HepG2 (cell line): ENCODE data around the gene WWC2. TPM values are rescaled to one million over a fixed set of nuclear protein-coding genes. Genes with fewer than 3 reads are reported as not detected.

ENCODE experiments used
- ATAC-seq: fragments of 200-7000 bp; cut with Tn5 transposase; 3 replicates; pipeline ENCODE4 v1.9.1; 2020; ENCODE audit warnings: mild to moderate bottlenecking, moderate library complexity
- BruUV-seq: library from RNA; stranded (reverse); fragments of 400-500 nt; replicated peaks from 2 replicates; lab custom pipeline; 2021; lab: Mats Ljungman, UMichigan
- CTCF ChIA-PET: fragments of 300-600 bp; formaldehyde crosslinking; extraction: SDS; loops from one replicate; lab custom pipeline; 2021; ENCODE audit warnings: low total read pairs, inconsistent platforms, low intra/inter-chr PET ratio; lab: Yijun Ruan, JAX
- POLR2A ChIA-PET: fragments of 350-600 bp; sonication (Branson Sonifier 250); formaldehyde crosslinking; loops from one replicate; lab custom pipeline; 2020; ENCODE audit warnings: antibody characterized with exemption, inconsistent platforms; lab: Yijun Ruan, JAX
- DNase-seq: peaks from one replicate; pipeline ENCODE4 v3.0.0-alpha.2; 2015; ENCODE audit warnings: low spot score
- FAIRE-seq: peaks from 3 replicates; lab custom pipeline; 2011; peaks lifted over from hg19 to GRCh38; lab: Jason Lieb, UNC
- H2AFZ ChIP-seq: one replicate; pipeline ENCODE4 v1.6.1; 2011; ENCODE audit warnings: low read length, inconsistent platforms
- H3K27ac ChIP-seq: fragments of 300-600 bp; 3 replicates; pipeline ENCODE4 v1.8.0; 2011; ENCODE audit warnings: mixed run types, mild to moderate bottlenecking, mixed read lengths, low read length, inconsistent platforms; ENCODE audit not compliant: insufficient read depth; ENCODE audit errors: extremely low read length
- H3K27me3 ChIP-seq, 2 experiments: fragments of 200-600 bp in 1 of 2; 2 replicates in 1 of 2; 3 replicates in 1 of 2; pipeline versions ENCODE4 v1.6.0 to v1.8.0; 2011; ENCODE audit warnings: low read length in 2 of 2, mild to moderate bottlenecking in 2 of 2, moderate library complexity in 2 of 2, inconsistent platforms in 1 of 2; ENCODE audit not compliant: insufficient read depth in 2 of 2, control insufficient read depth in 1 of 2
- H3K36me3 ChIP-seq, 2 experiments: fragments of 200-600 bp in 1 of 2; replicated peaks in 1 of 2; 2 replicates in 1 of 2; 3 replicates in 1 of 2; pipeline versions ENCODE4 v1.5.1 to v1.8.0; 2011; ENCODE audit warnings: low read length in 2 of 2, inconsistent platforms in 1 of 2; ENCODE audit not compliant: insufficient read depth in 2 of 2, control insufficient read depth in 1 of 2
- H3K4me1 ChIP-seq: 2 replicates; pipeline ENCODE4 v1.5.1; 2012; ENCODE audit warnings: low read length, inconsistent platforms; ENCODE audit not compliant: insufficient read depth
- H3K4me2 ChIP-seq: 2 replicates; pipeline ENCODE4 v1.6.0; 2011; ENCODE audit warnings: low read depth, low read length, inconsistent platforms
- H3K4me3 ChIP-seq, 3 experiments: fragments of 200-600 bp in 1 of 3; sonication (generic), shearing (Covaris generic) in 1 of 3; replicated peaks in 1 of 3; 2 replicates each; pipeline ENCODE4 v1.5.1; 2011 to 2016; ENCODE audit warnings: low read length in 3 of 3, inconsistent platforms in 2 of 3, low read depth in 2 of 3, mild to moderate bottlenecking in 2 of 3, control low read depth in 1 of 3, mixed read lengths in 1 of 3; ENCODE audit not compliant: insufficient read depth in 1 of 3
- H3K79me2 ChIP-seq: one replicate; pipeline ENCODE4 v1.6.1; 2011; ENCODE audit warnings: low read length, inconsistent platforms; ENCODE audit not compliant: insufficient read depth
- H3K9ac ChIP-seq: 2 replicates; pipeline ENCODE4 v1.6.0; 2011; ENCODE audit warnings: mild to moderate bottlenecking, low read depth, low read length, inconsistent platforms; ENCODE audit not compliant: insufficient read depth
- H3K9me3 ChIP-seq: 2 replicates; pipeline ENCODE4 v1.5.1; 2012; ENCODE audit warnings: mild to moderate bottlenecking, low read length
- H4K20me1 ChIP-seq: 2 replicates; pipeline ENCODE4 v1.6.0; 2011; ENCODE audit warnings: inconsistent platforms, mild to moderate bottlenecking, low read length, moderate library complexity; ENCODE audit not compliant: insufficient read depth
- CEBPB ChIP-seq: IDR thresholded peaks from 2 replicates; pipeline ENCODE4 v1.6.1; 2011; ENCODE audit warnings: low read depth, low read length, improper control_type of control experiment, borderline replicate concordance
- HNF4A ChIP-seq: sonication (generic); formaldehyde crosslinking; IDR thresholded peaks from 2 replicates; pipeline ENCODE4 v1.4.0; 2020; ENCODE audit warnings: missing genetic modification reagents
- KAT8 ChIP-seq: IDR thresholded peaks from 2 replicates; pipeline ENCODE4 v1.6.1; 2016; ENCODE audit warnings: missing genetic modification reagents, missing compliant biosample characterization
- MAX ChIP-seq: IDR thresholded peaks from 2 replicates; pipeline ENCODE4 v1.6.1; 2012; ENCODE audit warnings: inconsistent platforms
- MBNL3 ChIP-seq: fragments of 250-450 bp; sonication (Bioruptor Pico); conservative IDR thresholded peaks from 2 replicates; pipeline ENCODE4 v1.8.0; 2022; ENCODE audit warnings: mild to moderate bottlenecking, inconsistent platforms
- PITX1 ChIP-seq: sonication (generic); formaldehyde crosslinking; IDR thresholded peaks from 2 replicates; pipeline ENCODE4 v1.5.1; 2020; ENCODE audit warnings: mild to moderate bottlenecking, missing genetic modification reagents
- RARG ChIP-seq: sonication (generic); formaldehyde crosslinking; IDR thresholded peaks from 2 replicates; pipeline ENCODE4 v1.4.0; 2020; ENCODE audit warnings: low read depth, mild to moderate bottlenecking, missing genetic modification reagents
- SIX1 ChIP-seq: sonication (generic); formaldehyde crosslinking; IDR thresholded peaks from 2 replicates; pipeline ENCODE4 v1.4.0; 2020; ENCODE audit warnings: missing genetic modification reagents, borderline replicate concordance
- STAG1 ChIP-seq: sonication (generic); formaldehyde crosslinking; IDR thresholded peaks from 2 replicates; pipeline ENCODE4 v1.4.0; 2020; ENCODE audit warnings: missing genetic modification reagents
- SYNCRIP ChIP-seq: fragments of 200-400 bp; formaldehyde crosslinking; IDR thresholded peaks from 2 replicates; pipeline ENCODE4 v1.6.1; 2018; ENCODE audit warnings: mild to moderate bottlenecking, low read depth, low read length; ENCODE audit not compliant: insufficient read depth
- ZFP41 ChIP-seq: sonication (generic); formaldehyde crosslinking; IDR thresholded peaks from 2 replicates; pipeline ENCODE4 v1.4.0; 2020; ENCODE audit warnings: mild to moderate bottlenecking, missing genetic modification reagents, borderline replicate concordance
- ZNF121 ChIP-seq: sonication (generic); formaldehyde crosslinking; IDR thresholded peaks from 2 replicates; pipeline ENCODE4 v1.5.0; 2020; ENCODE audit warnings: mild to moderate bottlenecking, missing genetic modification reagents
- ZNF138 ChIP-seq: sonication (generic); formaldehyde crosslinking; IDR thresholded peaks from 2 replicates; pipeline ENCODE4 v1.5.0; 2020; ENCODE audit warnings: mild to moderate bottlenecking, low read depth, missing genetic modification reagents
- ZNF205 ChIP-seq: IDR thresholded peaks from 2 replicates; pipeline ENCODE4 v1.6.1; 2018; ENCODE audit warnings: missing biosample characterization, missing genetic modification reagents
- ZNF432 ChIP-seq: sonication (generic); formaldehyde crosslinking; IDR thresholded peaks from 2 replicates; pipeline ENCODE4 v1.5.0; 2020; ENCODE audit warnings: missing genetic modification reagents, mild to moderate bottlenecking, borderline replicate concordance
- ZNF569 ChIP-seq: sonication (generic); formaldehyde crosslinking; IDR thresholded peaks from 2 replicates; pipeline ENCODE4 v1.5.0; 2020; ENCODE audit warnings: mild to moderate bottlenecking, missing genetic modification reagents, moderate library complexity, borderline replicate concordance
- ZNF784 ChIP-seq: sonication (generic); formaldehyde crosslinking; IDR thresholded peaks from 2 replicates; pipeline ENCODE4 v1.5.1; 2020; ENCODE audit warnings: missing genetic modification reagents, mild to moderate bottlenecking, borderline replicate concordance
- WGBS: methylation state at CpG from one replicate; pipeline ENCODE4 v1.1.6; 2017; ENCODE audit warnings: low lambda C conversion rate; 5-methylcytosine and 5-hydroxymethylcytosine counted together
- in situ Hi-C: cut with HindIII; loops from 2 replicates; pipeline ENCODE4 v1.10.0; 2017; ENCODE audit warnings: low pct_unique_long_range_greater_than_20kb; ENCODE audit not compliant: extremely low pct_ligation_motif_present
- intact Hi-C: fragments of 100-400 bp; cut with micrococcal nuclease; formaldehyde crosslinking; loops from one replicate; pipeline ENCODE4 v1.10.0; 2022; ENCODE audit not compliant: unreplicated experiment
- polyA plus RNA-seq, 8 experiments: library from polyadenylated mRNA; depleted of rRNA in 3 of 8; stranded (reverse) in 7 of 8; unstranded in 1 of 8; fragments of >200 nt; fragmentation: Illumina TruSeq in 4 of 8; extraction: Trizol in 4 of 8; gene quantifications; 2 replicates each; pipeline versions ENCODE4 v1.2.1 to v1.2.3, GENCODE V29; 2011 to 2016; ENCODE audit warnings: low read depth in 4 of 8, missing spikeins in 1 of 8, mixed read lengths in 1 of 8; ENCODE audit not compliant: insufficient read depth in 1 of 8
- total RNA-seq, 5 experiments: library from RNA; depleted of rRNA; stranded (reverse); fragments of >200 nt; fragmentation: Illumina TruSeq; extraction: Trizol; gene quantifications; 2 replicates each; pipeline ENCODE4 v1.2.3, GENCODE V29; 2016; ENCODE audit warnings: low read depth in 1 of 5
- TF ChIP-seq, protein P1 (sequence below): sonication (generic); formaldehyde crosslinking; IDR thresholded peaks from 2 replicates; pipeline ENCODE4 v1.5.0; 2020; ENCODE audit warnings: mild to moderate bottlenecking, missing genetic modification reagents, moderate library complexity

Gene WWC2
- total and polyA plus RNA-seq, 2 of the 13 experiments (the other 11 are each of a cell fraction or from before 2014, with no cell fraction given): 40.0 to 50.1 TPM

GRCh38 chr4:183353557-183353956, 254.5 kb downstream of the WWC2 start:
- Histone ChIP-seq H3K9me3 (no peaks in the 10 kb centered on the region), H2AFZ (no peak overlapping the region), H3K4me3 (no peak overlapping the region), H3K4me2 (no peak overlapping the region), H3K36me3 (no peaks in the 10 kb centered on the region), H3K9ac (no peak overlapping the region), H4K20me1 (no peaks in the 10 kb centered on the region), H3K27me3 (no peaks in the 10 kb centered on the region; a peak in 1 of 5 replicates), H3K79me2 (no peaks in the 10 kb centered on the region), H3K27ac (no peak overlapping the region), H3K4me1 (peaks cover 10% of the 10 kb centered on the region)
- WGBS: 31% methylated on average over 8 of the region's 8 CpGs
- intact Hi-C loops: no loop called here
- in situ Hi-C loops: no loop called here
- no peak for FAIRE-seq
- CTCF ChIA-PET: no interaction called here
- no TSS peak for BruUV-seq
- ATAC-seq: peak; percentile 86
- POLR2A ChIA-PET: no interaction called here
- TF ChIP-seq ZFP41 (CRISPR knock-in tag) (no peak), STAG1 (CRISPR knock-in tag) (peak; percentile 32)
- TF ChIP-seq, protein P1, sequence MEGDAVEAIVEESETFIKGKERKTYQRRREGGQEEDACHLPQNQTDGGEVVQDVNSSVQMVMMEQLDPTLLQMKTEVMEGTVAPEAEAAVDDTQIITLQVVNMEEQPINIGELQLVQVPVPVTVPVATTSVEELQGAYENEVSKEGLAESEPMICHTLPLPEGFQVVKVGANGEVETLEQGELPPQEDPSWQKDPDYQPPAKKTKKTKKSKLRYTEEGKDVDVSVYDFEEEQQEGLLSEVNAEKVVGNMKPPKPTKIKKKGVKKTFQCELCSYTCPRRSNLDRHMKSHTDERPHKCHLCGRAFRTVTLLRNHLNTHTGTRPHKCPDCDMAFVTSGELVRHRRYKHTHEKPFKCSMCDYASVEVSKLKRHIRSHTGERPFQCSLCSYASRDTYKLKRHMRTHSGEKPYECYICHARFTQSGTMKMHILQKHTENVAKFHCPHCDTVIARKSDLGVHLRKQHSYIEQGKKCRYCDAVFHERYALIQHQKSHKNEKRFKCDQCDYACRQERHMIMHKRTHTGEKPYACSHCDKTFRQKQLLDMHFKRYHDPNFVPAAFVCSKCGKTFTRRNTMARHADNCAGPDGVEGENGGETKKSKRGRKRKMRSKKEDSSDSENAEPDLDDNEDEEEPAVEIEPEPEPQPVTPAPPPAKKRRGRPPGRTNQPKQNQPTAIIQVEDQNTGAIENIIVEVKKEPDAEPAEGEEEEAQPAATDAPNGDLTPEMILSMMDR: peak; percentile 24; the same call in 1 of the 2 replicates
- DNase-seq: no peak

GRCh38 chr4:183354219-183354618, 255.2 kb downstream of the WWC2 start:
- Histone ChIP-seq H4K20me1 (no peaks in the 10 kb centered on the region), H3K4me1 (peaks cover 10% of the 10 kb centered on the region), H3K27me3 (no peaks in the 10 kb centered on the region; a peak in 1 of 5 replicates), H3K4me3 (no peak overlapping the region), H3K79me2 (no peaks in the 10 kb centered on the region), H3K36me3 (no peaks in the 10 kb centered on the region), H2AFZ (peak overlapping the region; percentile 78), H3K27ac (no peak overlapping the region), H3K9me3 (no peaks in the 10 kb centered on the region), H3K9ac (no peak overlapping the region), H3K4me2 (peak overlapping the region; percentile 68)
- FAIRE-seq (no peak), DNase-seq (peak; percentile 25), ATAC-seq (peak; percentile 63)
- in situ Hi-C loops (no loop called here), intact Hi-C loops (no loop called here)
- ChIA-PET POLR2A (no interaction called here), CTCF (no interaction called here)
- WGBS: under 1% methylated on average over 9 of the region's 9 CpGs
- BruUV-seq: no TSS peak
- no peak for TF ChIP-seq ZNF784 (CRISPR knock-in tag)
- TF ChIP-seq ZNF569: no peak
- TF ChIP-seq KAT8 (CRISPR knock-in tag): no peak
- TF ChIP-seq MBNL3 (CRISPR knock-in tag): no peak
- 0 out of 2 replicates have a peak, but pooled peaks have one; percentile 27 for TF ChIP-seq SIX1 (CRISPR knock-in tag)
- TF ChIP-seq ZNF432: no peak
- TF ChIP-seq RARG (CRISPR knock-in tag): no peak
- TF ChIP-seq PITX1: no peak
- no peak for TF ChIP-seq SYNCRIP
- peak; percentile 7; the same call in 1 of the 2 replicates for TF ChIP-seq HNF4A (CRISPR knock-in tag)
- TF ChIP-seq MAX: 0 out of 2 replicates have a peak, but pooled peaks have one; percentile 33
- TF ChIP-seq ZNF138 (CRISPR knock-in tag): no peak
- 0 out of 2 replicates have a peak, but pooled peaks have one; percentile 22 for TF ChIP-seq CEBPB
- TF ChIP-seq ZNF205: no peak
- TF ChIP-seq ZNF121 (CRISPR knock-in tag): peak; percentile 80
